SKM-1 (cell line): ENCODE results near the gene HILPDA.
"Not testable (repeated sequence)": the region's sequence is repeated elsewhere in the genome, so short reads cannot be mapped to it uniquely, and the experiment has no call there.

Source experiments
- DNase-seq: peaks from one replicate; lab custom pipeline; 2025; ENCODE audit not compliant: unreplicated experiment; lab: John Stamatoyannopoulos, UW

HILPDA gene

GRCh38 chr7:128459394-128459878, 3.8 kb downstream of the HILPDA start:
- peak; percentile 66 for DNase-seq

GRCh38 chr7:128462460-128462859, 6.8 kb downstream of the HILPDA start:
- no peak for DNase-seq

- not testable (repeated sequence) for DNase-seq
These were observed 7.7 kb downstream of the HILPDA start for GRCh38 chr7:128463345-128463744.

- not testable (repeated sequence) for DNase-seq
These were observed 8.3 kb downstream of the HILPDA start for GRCh38 chr7:128463933-128464332.

- not testable (repeated sequence) for DNase-seq
These were observed 11.2 kb downstream of the HILPDA start for GRCh38 chr7:128466871-128467270.

- DNase-seq = peak; percentile 80
These were observed 21.0 kb downstream of the HILPDA start, which contains the start of gene METTL2B for GRCh38 chr7:128476402-128477335. METTL2B (plus strand) TSS chr7:128476748; CDS start chr7:128476766, 18 bp downstream.

GRCh38 chr7:128477336-128477690, 21.6 kb downstream of the HILPDA start:
- DNase-seq = not testable (repeated sequence)

GRCh38 chr7:128479082-128479481, 23.4 kb downstream of the HILPDA start:
- not testable (repeated sequence) for DNase-seq

- DNase-seq = not testable (repeated sequence)
These were observed 32.5 kb downstream of the HILPDA start for GRCh38 chr7:128488134-128488533.

GRCh38 chr7:128497405-128497804, 41.7 kb downstream of the HILPDA start:
- DNase-seq = no peak

- not testable (repeated sequence) for DNase-seq
These were observed 49.7 kb downstream of the HILPDA start for GRCh38 chr7:128505416-128505815.

GRCh38 chr7:128506819-128507218, 51.1 kb downstream of the HILPDA start:
- not testable (repeated sequence) for DNase-seq

- not testable (repeated sequence) for DNase-seq
These were observed 51.8 kb downstream of the HILPDA start for GRCh38 chr7:128507321-128507993.
